MCF 10A (cell line): ENCODE data around the gene ATG7. TPM values are rescaled to one million over a fixed set of nuclear protein-coding genes. Genes with fewer than 3 reads are reported as not detected.
A peak's percentile ranks its signal among the peaks of the same experiment; 100 is the strongest.

Source experiments
- BruUV-seq: library from RNA; stranded (reverse); fragments of 400-500 nt; replicated peaks from 2 replicates; lab custom pipeline; 2021; lab: Mats Ljungman, UMichigan
- CTCF ChIA-PET: fragments of 300-600 bp; sonication (Branson Sonifier 250); formaldehyde crosslinking; extraction: SDS; loops from one replicate; lab custom pipeline; 2021; ENCODE audit warnings: antibody characterized with exemption, inconsistent platforms; lab: Yijun Ruan, JAX
- POLR2A ChIA-PET: fragments of 300-600, 350-650 bp; sonication (Branson Sonifier 250); formaldehyde crosslinking; extraction: SDS; loops from one replicate; lab custom pipeline; 2020; ENCODE audit warnings: antibody characterized with exemption, inconsistent platforms; lab: Yijun Ruan, JAX
- DNase-seq: peaks from one replicate; pipeline ENCODE4 v3.0.0-alpha.2; 2018; ENCODE audit not compliant: unreplicated experiment
- H3K27ac Mint-ChIP-seq: one replicate; pipeline ENCODE4 v1.8.0; 2022; ENCODE audit warnings: mild to moderate bottlenecking, low read depth, mixed read lengths; ENCODE audit not compliant: unreplicated experiment
- H3K27me3 Mint-ChIP-seq: one replicate; pipeline ENCODE4 v1.8.0; 2022; ENCODE audit warnings: mixed read lengths; ENCODE audit not compliant: insufficient read depth, unreplicated experiment
- H3K36me3 Mint-ChIP-seq: one replicate; pipeline ENCODE4 v1.8.0; 2022; ENCODE audit warnings: mild to moderate bottlenecking, moderate library complexity, mixed read lengths; ENCODE audit not compliant: insufficient read depth, unreplicated experiment
- H3K4me1 Mint-ChIP-seq: one replicate; pipeline ENCODE4 v1.8.0; 2022; ENCODE audit warnings: mixed read lengths; ENCODE audit not compliant: insufficient read depth, unreplicated experiment
- H3K4me3 Mint-ChIP-seq: one replicate; pipeline ENCODE4 v1.8.0; 2022; ENCODE audit warnings: mild to moderate bottlenecking, moderate library complexity, mixed read lengths; ENCODE audit not compliant: unreplicated experiment
- H3K9me3 Mint-ChIP-seq: one replicate; pipeline ENCODE4 v1.8.0; 2022; ENCODE audit warnings: mixed read lengths; ENCODE audit not compliant: unreplicated experiment
- CTCF ChIP-seq: fragments of 200-600 bp; IDR thresholded peaks from one replicate; pipeline ENCODE4 v1.8.0; 2022; ENCODE audit warnings: antibody characterized with exemption, mild to moderate bottlenecking; ENCODE audit not compliant: unreplicated experiment
- intact Hi-C: fragments of 100-400 bp; cut with micrococcal nuclease; formaldehyde crosslinking; loops from 2 replicates; pipeline ENCODE4 v1.14.1; 2022
- total RNA-seq: library from RNA; stranded (reverse); gene quantifications from 2 replicates; pipeline ENCODE4 v1.2.3, GENCODE V29; 2022

Gene ATG7
- total RNA-seq, 1 experiment from 2014 or later = 54.0 TPM

- CTCF ChIA-PET = interaction anchor here (0.6 to 2.4 kb wide), 5 partner anchors 32 to 152 kb away, joined by 3 to 6 read pairs (median 3); no protein-coding TSS in a partner anchor
- Mint-ChIP-seq H3K27ac (peak overlapping the region; percentile 99), H3K4me1 (peaks cover 27% of the 10 kb centered on the region), H3K36me3 (peaks cover 31% of the 10 kb centered on the region), H3K9me3 (no peaks in the 10 kb centered on the region), H3K4me3 (peak overlapping the region; percentile 76), H3K27me3 (no peaks in the 10 kb centered on the region)
- peak; percentile 86 for DNase-seq
- TSS peak; percentile 79 for BruUV-seq
- intact Hi-C loops = loop anchor here (1.0 to 2.0 kb wide), 4 partner anchors 14 to 150 kb away; no protein-coding TSS in a partner anchor
- POLR2A ChIA-PET = interaction anchor here (0.5 to 3.7 kb wide), 12 partner anchors 11 to 1248 kb away, joined by 3 to 18 read pairs (median 3); partner anchors contain the start of genes SEC13 and VGLL4
- TF ChIP-seq CTCF = no peak
These were observed 296.4 kb downstream of the ATG7 start for GRCh38 chr3:11568503-11569155.

GRCh38 chr3:11569156-11569741, 297.1 kb downstream of the ATG7 start:
- H3K27ac Mint-ChIP-seq = peak overlapping the region; percentile 99
- no peak for TF ChIP-seq CTCF
- intact Hi-C loops = loop anchor here (2.0 kb wide), 2 partner anchors 14 to 150 kb away; no protein-coding TSS in a partner anchor
- peaks cover 27% of the 10 kb centered on the region for H3K4me1 Mint-ChIP-seq
- CTCF ChIA-PET = interaction anchor here (0.6 to 2.4 kb wide), 4 partner anchors 75 to 234 kb away, joined by 3 to 6 read pairs (median 5); no protein-coding TSS in a partner anchor
- peak overlapping the region; percentile 76 for H3K4me3 Mint-ChIP-seq
- BruUV-seq = no TSS peak
- H3K36me3 Mint-ChIP-seq = peaks cover 35% of the 10 kb centered on the region
- no peaks in the 10 kb centered on the region for H3K9me3 Mint-ChIP-seq
- POLR2A ChIA-PET = interaction anchor here (0.6 to 3.7 kb wide), 7 partner anchors 12 to 560 kb away, joined by 3 to 18 read pairs (median 3); no protein-coding TSS in a partner anchor
- no peaks in the 10 kb centered on the region for H3K27me3 Mint-ChIP-seq
- no peak for DNase-seq

- peaks cover 38% of the 10 kb centered on the region for H3K36me3 Mint-ChIP-seq
- CTCF ChIA-PET = interaction anchor here (0.7 to 2.4 kb wide), 3 partner anchors 14 to 81 kb away, joined by 3 to 6 read pairs (median 5); no protein-coding TSS in a partner anchor
- H3K27me3 Mint-ChIP-seq = no peaks in the 10 kb centered on the region
These were observed 298.1 kb downstream of the ATG7 start for GRCh38 chr3:11570251-11570650.

More at GRCh38 chr3:11570251-11570650, 298.1 kb downstream of the ATG7 start:
- peak overlapping the region; percentile 28 for H3K4me3 Mint-ChIP-seq
- POLR2A ChIA-PET = interaction anchor here (0.9 to 3.7 kb wide), 4 partner anchors 12 to 181 kb away, joined by 3 to 18 read pairs (median 3); no protein-coding TSS in a partner anchor
- H3K27ac Mint-ChIP-seq = peak overlapping the region; percentile 99
- DNase-seq = no peak
- intact Hi-C loops = no loop called here
- no peak for TF ChIP-seq CTCF
- no peaks in the 10 kb centered on the region for H3K9me3 Mint-ChIP-seq
- BruUV-seq = no TSS peak
- peaks cover 27% of the 10 kb centered on the region for H3K4me1 Mint-ChIP-seq
